ENCODE data around the gene LIN7C. TPM values are rescaled to one million over a fixed set of nuclear protein-coding genes. Genes with fewer than 3 reads are reported as not detected.
A peak's percentile ranks its signal among the peaks of the same experiment; 100 is the strongest.

LIN7C gene
- total and polyA plus RNA-seq, 12 donors, result 3.4 to 22.3 (median 16.4) TPM

- 75 to 96% methylated on average over 2 of the region's 2 CpGs for WGBS, 2 donors
- Histone ChIP-seq H3K4me1 (no peaks in the 10 kb centered on the region), H3K27me3 (no peaks in the 10 kb centered on the region), H3K27ac (no peak overlapping the region), H3K36me3 (peaks cover 0 to 20% (median 0%) of the 10 kb centered on the region in 9 donors), H3K4me3 (no peak overlapping the region), H3K9me3 (no peaks in the 10 kb centered on the region)
- ATAC-seq (no peak), DNase-seq (no peak)
- intact Hi-C loops (cut with DNase I), result no loop called here
- no peak for TF ChIP-seq CTCF (IDR thresholded peaks at IDR 0.05)
Measured at GRCh38 chr11:27541790-27542189, 35.2 kb upstream of the LIN7C start.

- ATAC-seq (no peak), DNase-seq (no peak)
- no peak overlapping the region for H3K27ac ChIP-seq
- intact Hi-C loops (cut with DNase I), result no loop called here
- no peaks in the 10 kb centered on the region for H3K27me3 ChIP-seq
- no peaks in the 10 kb centered on the region for H3K9me3 ChIP-seq
- no peak for TF ChIP-seq CTCF (IDR thresholded peaks at IDR 0.05)
- H3K4me1 ChIP-seq, result no peaks in the 10 kb centered on the region
- H3K4me3 ChIP-seq, result no peak overlapping the region
- H3K36me3 ChIP-seq, result peaks cover 0 to 20% (median 0%) of the 10 kb centered on the region in 9 donors
Measured at GRCh38 chr11:27540051-27540450, 33.5 kb upstream of the LIN7C start.

- H3K36me3 ChIP-seq, result no peaks in the 10 kb centered on the region
- peak in 1 of 8 donors; percentile 39 for ATAC-seq
- TF ChIP-seq CTCF (IDR thresholded peaks at IDR 0.05), result no peak
Measured at GRCh38 chr11:27535103-27535502, 28.5 kb upstream of the LIN7C start.

GRCh38 chr11:27532652-27533325, 26.2 kb upstream of the LIN7C start:
- Histone ChIP-seq H3K9me3 (no peaks in the 10 kb centered on the region), H3K4me1 (no peaks in the 10 kb centered on the region), H3K36me3 (no peaks in the 10 kb centered on the region), H3K4me3 (no peak overlapping the region), H3K27me3 (no peaks in the 10 kb centered on the region), H3K27ac (no peak overlapping the region)
- intact Hi-C loops (cut with DNase I), result loop anchor here in 2 of 10 donors (10.0 kb wide), 2 partner anchors 92 to 112 kb away; no protein-coding TSS in a partner anchor
- no peak for TF ChIP-seq CTCF (IDR thresholded peaks at IDR 0.05)
- DNase-seq (no peak), ATAC-seq (peak in 1 of 8 donors; percentile 13)
- WGBS, 2 donors, result 80 to 81% methylated on average over 4 of the region's 4 CpGs

More at GRCh38 chr11:27535103-27535502, 28.5 kb upstream of the LIN7C start:
- H3K4me1 ChIP-seq, result no peaks in the 10 kb centered on the region
- WGBS, 2 donors, result 72 to 90% methylated on average over 2 of the region's 2 CpGs
- H3K4me3 ChIP-seq, result no peak overlapping the region
- DNase-seq, result no peak
- H3K27ac ChIP-seq, result no peak overlapping the region
- H3K27me3 ChIP-seq, result no peaks in the 10 kb centered on the region
- H3K9me3 ChIP-seq, result no peaks in the 10 kb centered on the region
- intact Hi-C loops (cut with DNase I), result loop anchor here in 2 of 10 donors (10.0 kb wide), 2 partner anchors 90 to 110 kb away; no protein-coding TSS in a partner anchor

Data from heart right ventricle (tissue), 16 donors.